ENCODE results near the gene AGBL1.

Gene AGBL1

DNA sequence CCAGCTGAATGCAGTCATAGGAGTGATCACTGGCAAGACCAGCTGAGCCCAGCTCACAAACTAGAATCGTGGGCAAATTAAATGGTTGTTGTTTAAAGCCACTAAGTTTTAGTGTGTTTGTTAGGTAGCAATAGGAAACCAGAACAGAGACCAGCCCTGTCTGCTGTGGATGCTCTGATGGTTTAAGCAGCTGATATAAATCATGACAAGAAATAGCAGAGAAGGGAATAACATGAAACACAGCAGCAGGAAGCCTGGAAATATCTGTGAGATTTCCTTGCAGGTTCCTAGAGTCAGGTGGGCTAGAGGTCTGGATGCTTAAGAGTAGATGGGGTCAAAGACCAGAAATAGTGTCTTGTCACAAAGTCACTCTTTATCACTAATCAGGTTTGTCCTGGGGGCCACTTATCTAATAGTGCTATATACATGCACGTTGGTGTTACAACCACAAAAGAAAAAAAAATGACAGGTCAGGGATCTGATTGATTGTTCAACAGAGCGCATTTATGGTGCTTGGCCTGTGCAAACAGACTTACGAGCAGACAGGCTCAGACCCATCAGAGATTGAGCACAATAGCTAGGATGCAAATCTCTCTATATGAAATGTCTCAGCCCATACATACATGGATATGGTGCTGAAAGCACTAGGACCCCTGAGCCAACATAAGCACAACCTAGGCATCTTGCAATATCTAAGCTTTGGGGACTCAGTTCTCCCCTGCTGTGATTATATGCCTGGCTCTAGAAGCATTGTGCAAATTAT, 967.7 kb downstream of the AGBL1 start:
- TF ChIP-seq, protein P1, sequence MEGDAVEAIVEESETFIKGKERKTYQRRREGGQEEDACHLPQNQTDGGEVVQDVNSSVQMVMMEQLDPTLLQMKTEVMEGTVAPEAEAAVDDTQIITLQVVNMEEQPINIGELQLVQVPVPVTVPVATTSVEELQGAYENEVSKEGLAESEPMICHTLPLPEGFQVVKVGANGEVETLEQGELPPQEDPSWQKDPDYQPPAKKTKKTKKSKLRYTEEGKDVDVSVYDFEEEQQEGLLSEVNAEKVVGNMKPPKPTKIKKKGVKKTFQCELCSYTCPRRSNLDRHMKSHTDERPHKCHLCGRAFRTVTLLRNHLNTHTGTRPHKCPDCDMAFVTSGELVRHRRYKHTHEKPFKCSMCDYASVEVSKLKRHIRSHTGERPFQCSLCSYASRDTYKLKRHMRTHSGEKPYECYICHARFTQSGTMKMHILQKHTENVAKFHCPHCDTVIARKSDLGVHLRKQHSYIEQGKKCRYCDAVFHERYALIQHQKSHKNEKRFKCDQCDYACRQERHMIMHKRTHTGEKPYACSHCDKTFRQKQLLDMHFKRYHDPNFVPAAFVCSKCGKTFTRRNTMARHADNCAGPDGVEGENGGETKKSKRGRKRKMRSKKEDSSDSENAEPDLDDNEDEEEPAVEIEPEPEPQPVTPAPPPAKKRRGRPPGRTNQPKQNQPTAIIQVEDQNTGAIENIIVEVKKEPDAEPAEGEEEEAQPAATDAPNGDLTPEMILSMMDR (IDR thresholded peaks at IDR 0.05; ENCODE audit: unreplicated experiment in 3 of 3), result no peak
- Mint-ChIP-seq H3K4me1 (no peaks in the 10 kb centered on the region), H3K4me3 (no peak overlapping the region), H3K9me3 (no peaks in the 10 kb centered on the region), H3K27ac (no peak overlapping the region), H3K36me3 (ENCODE audit: low read depth) (no peaks in the 10 kb centered on the region), H3K27me3 (ENCODE audit: low read depth) (no peaks in the 10 kb centered on the region)

Data from nephron (organoid).